ENCODE data around the gene SFXN4.
"Not testable (repeated sequence)": the region's sequence is repeated elsewhere in the genome, so short reads cannot be mapped to it uniquely, and the experiment has no call there.

SFXN4 gene

GRCh38 chr10:119190353-119190752 lies 24.8 kb upstream of the SFXN4 start:
- no peak overlapping the region for H3K4me3 ChIP-seq (ENCODE audit: control insufficient read depth, low read depth, low read length)
- DNase-seq (ENCODE audit: low read depth) = peak; percentile 97
- TF ChIP-seq CTCF (conservative IDR thresholded peaks at IDR 0.05; ENCODE audit: control insufficient read depth, insufficient read depth, low read depth, low read length) = no peak

- DNase-seq (ENCODE audit: low read depth) = no peak
- no peak for TF ChIP-seq CTCF (conservative IDR thresholded peaks at IDR 0.05; ENCODE audit: control insufficient read depth, insufficient read depth, low read depth, low read length)
- no peak overlapping the region for H3K4me3 ChIP-seq (ENCODE audit: control insufficient read depth, low read depth, low read length)
Observed at GRCh38 chr10:119189811-119190282, 24.3 kb upstream of the SFXN4 start.

GRCh38 chr10:119183664-119184412 lies 18.3 kb upstream of the SFXN4 start:
- no peak overlapping the region for H3K4me3 ChIP-seq (ENCODE audit: control insufficient read depth, low read depth, low read length)
- DNase-seq (ENCODE audit: low read depth) = no peak
- TF ChIP-seq CTCF (conservative IDR thresholded peaks at IDR 0.05; ENCODE audit: control insufficient read depth, insufficient read depth, low read depth, low read length) = no peak

- not testable (repeated sequence) for DNase-seq (ENCODE audit: low read depth); H3K4me3 ChIP-seq (ENCODE audit: control insufficient read depth, low read depth, low read length)
Observed at GRCh38 chr10:119180850-119181400, 15.4 kb upstream of the SFXN4 start.

GRCh38 chr10:119178372-119179119 lies 13.0 kb upstream of the SFXN4 start, which contains the start of gene PRDX3:
PRDX3 (minus strand) TSS chr10:119178812; CDS start chr10:119178790, 22 bp downstream.
- TF ChIP-seq CTCF (conservative IDR thresholded peaks at IDR 0.05; ENCODE audit: control insufficient read depth, insufficient read depth, low read depth, low read length) = peak; percentile 3
- peak; percentile 78 for DNase-seq (ENCODE audit: low read depth)
- H3K4me3 ChIP-seq (ENCODE audit: control insufficient read depth, low read depth, low read length) = peak within 1 kb of the TSS; percentile 96

GRCh38 chr10:119177708-119178371 lies 12.3 kb upstream of the SFXN4 start:
- DNase-seq (ENCODE audit: low read depth) = peak; percentile 43
- no peak for TF ChIP-seq CTCF (conservative IDR thresholded peaks at IDR 0.05; ENCODE audit: control insufficient read depth, insufficient read depth, low read depth, low read length)
- peak overlapping the region; percentile 96 for H3K4me3 ChIP-seq (ENCODE audit: control insufficient read depth, low read depth, low read length)

Data from fibroblast of mammary gland (primary cell).